Fibroblast of mammary gland (primary cell): ENCODE data around the gene DOK1.

Experiments
- DNase-seq: peaks from one replicate; pipeline ENCODE4 v3.0.0-alpha.2; 2010; ENCODE audit warnings: low read depth
- H3K4me3 ChIP-seq: 2 replicates; pipeline ENCODE4 v1.5.1; 2011; ENCODE audit warnings: low read depth, mild to moderate bottlenecking, low read length, moderate library complexity; ENCODE audit not compliant: control insufficient read depth
- CTCF ChIP-seq: conservative IDR thresholded peaks from 2 replicates; pipeline ENCODE4 v1.5.1; 2011; ENCODE audit warnings: low read depth, low read length, inconsistent platforms; ENCODE audit not compliant: control insufficient read depth, insufficient read depth

DOK1 gene

GRCh38 chr2:74548900-74549826, 5.4 kb upstream of the DOK1 start:
- TF ChIP-seq CTCF, result no peak
- peak overlapping the region; percentile 63 for H3K4me3 ChIP-seq
- peak; percentile 62 for DNase-seq

- no peak overlapping the region for H3K4me3 ChIP-seq
- no peak for TF ChIP-seq CTCF
- DNase-seq, result no peak
Observed at GRCh38 chr2:74550231-74550630, 4.3 kb upstream of the DOK1 start.

GRCh38 chr2:74551530-74551929, 3.0 kb upstream of the DOK1 start:
- no peak for TF ChIP-seq CTCF
- no peak for DNase-seq
- H3K4me3 ChIP-seq, result no peak overlapping the region

- H3K4me3 ChIP-seq, result peak overlapping the region; percentile 98
- no peak for TF ChIP-seq CTCF
- no peak for DNase-seq
Observed at GRCh38 chr2:74551942-74552913, 2.3 kb upstream of the DOK1 start.

- DNase-seq, result peak; percentile 32
- H3K4me3 ChIP-seq, result peak overlapping the region; percentile 98
- no peak for TF ChIP-seq CTCF
Observed at GRCh38 chr2:74552914-74553811, 1.4 kb upstream of the DOK1 start.
